ENCODE results near the gene WDR86.

Gene WDR86

DNA sequence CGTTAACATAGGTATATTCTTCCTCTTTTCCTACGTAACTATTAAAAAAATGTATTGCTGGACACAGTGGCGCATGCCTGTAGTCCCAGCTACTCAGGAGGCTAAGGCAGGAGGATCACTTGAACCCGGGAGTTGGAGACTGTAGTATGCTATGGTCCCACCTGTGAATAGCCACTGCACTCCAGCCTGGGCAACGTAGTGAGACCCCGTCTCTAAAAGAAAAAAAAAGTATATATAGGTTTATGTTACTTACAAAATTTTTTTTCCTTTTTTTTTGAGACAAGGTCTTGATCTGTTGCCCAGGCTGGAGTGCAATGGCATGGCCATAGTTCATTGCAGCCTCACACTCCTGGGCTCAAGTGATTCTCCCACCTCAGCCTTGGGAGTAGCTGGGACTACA, 62.6 kb downstream of the WDR86 start:
- no peak for DNase-seq (ENCODE audit: low read depth in 3 of 3)

DNA sequence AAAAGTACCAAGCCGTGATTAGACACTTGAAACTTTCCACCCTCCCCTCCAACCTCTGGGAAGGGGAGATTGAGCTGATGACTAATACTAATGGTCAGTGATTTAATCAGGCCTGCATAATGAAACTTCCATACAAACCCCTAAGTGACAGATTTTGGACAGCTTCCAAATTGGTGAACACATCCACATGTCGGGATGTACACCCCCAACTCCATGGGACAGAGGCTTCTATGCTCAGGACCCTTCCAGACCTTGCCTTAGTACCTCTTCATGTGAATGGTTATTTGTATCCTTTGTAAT, 63.4 kb downstream of the WDR86 start:
- no peak for DNase-seq (ENCODE audit: low read depth in 3 of 3)

DNA sequence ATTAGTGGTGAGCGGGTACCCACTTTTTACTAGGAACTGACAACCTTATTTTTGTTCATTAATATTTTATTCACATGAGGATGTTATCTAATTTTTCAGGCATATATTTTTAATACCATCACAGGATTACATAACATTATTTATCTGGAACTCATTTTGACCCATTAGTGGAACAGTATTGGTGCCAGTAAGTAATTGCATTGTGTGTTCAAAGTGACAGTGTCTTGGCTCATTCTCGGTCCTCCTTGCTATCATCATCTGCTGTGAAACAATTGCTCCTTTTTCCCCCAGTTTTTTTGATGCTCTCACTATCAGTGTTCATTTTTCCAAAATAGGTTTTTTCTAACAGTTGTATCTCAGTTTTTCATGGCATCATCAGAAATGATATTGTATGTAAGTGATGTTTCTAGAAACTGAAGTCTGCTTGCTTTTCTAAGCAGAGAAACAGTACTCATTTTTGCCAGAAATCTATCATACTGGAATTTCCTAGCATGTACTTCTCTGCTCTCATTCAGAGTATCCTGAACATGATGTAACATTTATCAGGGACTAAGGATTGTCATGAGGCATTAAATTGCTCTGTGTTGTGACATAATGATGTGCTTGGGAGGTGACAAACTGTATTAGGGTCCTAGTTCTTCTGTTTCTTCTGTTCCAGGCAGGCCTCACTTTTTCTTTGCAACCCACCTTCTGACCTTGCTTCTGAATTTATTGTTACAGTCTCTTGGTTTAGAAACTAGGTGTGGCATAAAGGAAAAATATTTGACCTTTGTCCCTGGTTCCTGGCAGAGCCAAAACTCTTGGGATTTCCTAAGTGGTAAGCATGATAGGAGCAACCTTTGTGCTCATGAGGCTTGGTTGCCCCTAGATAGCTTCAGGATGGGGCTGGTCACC, 64.0 kb downstream of the WDR86 start:
- DNase-seq (ENCODE audit: low read depth in 3 of 3) = no peak

DNA sequence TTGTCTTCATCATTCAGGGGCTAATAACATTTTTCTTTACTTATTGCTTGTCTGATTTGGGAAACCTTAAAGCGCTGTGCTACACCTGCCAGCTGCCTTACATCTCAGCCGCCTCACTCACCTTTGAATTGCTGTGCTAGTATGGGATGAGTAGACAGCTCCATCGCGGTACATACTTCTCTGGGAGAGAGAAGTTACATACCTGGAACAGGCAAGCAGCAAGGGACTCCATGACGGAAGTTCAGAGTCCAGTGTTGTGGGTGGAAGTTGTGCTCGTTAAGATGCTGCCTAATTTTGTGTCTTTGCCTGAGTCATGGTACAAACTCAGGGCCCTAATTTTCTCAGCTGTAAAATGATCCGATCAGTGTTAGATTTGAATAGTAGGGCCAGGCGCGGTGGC, 66.3 kb downstream of the WDR86 start:
- DNase-seq (ENCODE audit: low read depth in 3 of 3) = no peak

DNA sequence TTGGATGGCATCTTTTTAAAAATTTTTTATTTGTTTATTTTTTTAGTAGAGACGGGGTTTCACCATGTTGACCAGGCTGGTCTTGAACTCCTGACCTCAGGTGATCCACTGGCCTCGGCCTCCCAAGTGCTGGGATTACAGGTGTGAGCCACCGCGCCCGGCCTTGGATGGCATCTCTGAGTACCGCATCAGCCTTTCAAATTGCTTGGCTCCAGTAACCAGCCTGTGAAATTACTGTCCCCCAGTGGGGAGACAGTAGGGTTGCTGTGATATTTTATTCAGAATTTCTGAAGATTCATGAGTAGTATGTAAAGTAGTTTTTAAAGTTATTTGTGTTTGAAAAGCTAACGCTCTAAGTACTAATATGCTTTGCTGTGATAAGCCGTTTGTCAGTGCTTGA, 67.0 kb downstream of the WDR86 start:
- DNase-seq (ENCODE audit: low read depth in 3 of 3) = no peak

DNA sequence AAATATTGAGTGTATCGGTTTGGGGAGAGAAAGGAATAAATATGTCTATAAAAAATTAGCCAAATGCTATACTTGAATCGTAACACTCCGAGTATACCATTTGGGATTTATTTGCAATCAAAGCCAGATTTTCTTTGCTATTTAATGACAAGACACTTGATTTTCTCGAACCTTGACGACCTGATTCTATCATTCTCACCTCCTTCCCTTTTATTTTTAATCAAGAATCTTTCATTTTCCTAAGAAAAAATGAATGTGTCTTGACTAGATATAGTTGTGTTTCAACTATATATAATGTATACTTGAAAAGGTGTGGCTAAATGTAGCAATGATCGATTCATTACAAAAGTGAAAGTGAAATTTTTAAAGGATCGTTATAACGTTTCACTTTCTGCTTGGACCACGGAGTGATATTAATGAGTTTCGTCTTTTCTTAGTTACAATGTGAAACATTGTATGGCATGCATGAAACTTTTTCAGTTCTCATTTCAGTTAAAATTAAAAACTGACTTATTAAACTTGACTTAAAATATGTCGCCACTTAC, 67.7 kb downstream of the WDR86 start:
- no peak for DNase-seq (ENCODE audit: low read depth in 3 of 3)

DNA sequence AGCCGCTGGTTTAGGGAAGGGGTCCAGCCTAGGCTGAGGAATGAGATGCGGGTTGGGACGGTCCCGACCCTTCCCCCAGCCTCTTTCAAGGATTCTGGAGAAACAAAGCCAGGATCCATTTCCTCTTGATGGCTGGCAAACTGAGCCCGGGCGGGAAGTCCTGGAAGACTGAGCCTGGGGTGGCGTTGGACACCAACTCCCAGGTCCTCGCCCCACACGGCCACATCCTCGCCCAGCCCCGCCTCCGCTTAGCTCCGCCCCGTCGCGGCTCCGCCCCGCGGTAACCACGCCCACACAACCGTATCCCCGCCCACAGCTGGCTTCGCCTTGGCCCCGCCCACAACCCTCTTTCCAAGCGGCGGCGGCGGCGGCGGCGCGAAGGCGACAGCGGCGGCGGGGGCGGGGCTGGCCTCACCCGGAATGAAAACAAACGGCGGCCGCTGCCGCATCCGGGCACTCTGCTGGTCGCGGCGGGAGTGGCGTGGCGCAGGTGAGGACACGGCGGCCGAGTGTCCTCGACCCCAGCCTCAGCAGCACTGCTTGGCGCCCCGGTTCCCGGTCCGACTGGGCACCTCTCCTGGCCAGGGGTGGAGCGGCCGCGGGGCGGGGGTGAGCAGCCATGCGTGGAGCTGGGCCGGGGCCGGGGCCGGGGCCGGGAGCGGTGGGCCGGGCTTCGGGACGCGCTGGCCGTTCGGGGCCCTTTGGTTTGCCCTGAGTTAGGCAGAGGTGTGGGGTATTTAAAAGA, 68.3 kb downstream of the WDR86 start, which contains the start of gene NUB1:
Gene NUB1 (plus strand): TSS at position 456 of the 745 bp plus-strand sequence. CDS start 3,538 bp downstream, outside the sequence.
- DNase-seq (ENCODE audit: low read depth in 3 of 3) = peak; percentile 84 to 86 (median 86)

DNA sequence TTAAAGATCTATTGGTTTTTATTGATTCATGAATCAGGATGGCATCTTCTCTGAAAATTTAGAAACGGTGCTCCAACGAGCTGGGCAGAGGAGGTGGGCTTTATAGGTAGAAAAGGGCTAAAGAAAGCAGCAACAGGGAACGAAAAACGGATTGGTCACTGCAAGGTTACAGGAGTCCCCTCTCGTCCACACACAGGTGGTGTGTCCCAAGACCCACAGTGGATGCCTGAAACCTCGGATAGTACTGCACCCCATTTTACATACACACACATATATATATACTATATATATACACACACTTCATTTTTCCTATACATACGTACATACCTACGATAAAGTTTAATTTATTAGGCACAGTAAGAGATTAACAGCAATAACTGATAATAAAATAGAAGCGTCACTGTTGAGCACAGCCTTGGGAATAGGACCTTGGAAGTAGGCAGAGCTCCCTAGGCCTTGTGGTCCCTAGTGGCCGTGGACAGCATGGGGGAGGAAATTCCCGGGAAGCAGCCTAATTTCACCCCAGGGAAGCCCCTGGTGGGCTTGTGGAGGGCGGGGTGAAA, 69.0 kb downstream of the WDR86 start:
- no peak for DNase-seq (ENCODE audit: low read depth in 3 of 3)

DNA sequence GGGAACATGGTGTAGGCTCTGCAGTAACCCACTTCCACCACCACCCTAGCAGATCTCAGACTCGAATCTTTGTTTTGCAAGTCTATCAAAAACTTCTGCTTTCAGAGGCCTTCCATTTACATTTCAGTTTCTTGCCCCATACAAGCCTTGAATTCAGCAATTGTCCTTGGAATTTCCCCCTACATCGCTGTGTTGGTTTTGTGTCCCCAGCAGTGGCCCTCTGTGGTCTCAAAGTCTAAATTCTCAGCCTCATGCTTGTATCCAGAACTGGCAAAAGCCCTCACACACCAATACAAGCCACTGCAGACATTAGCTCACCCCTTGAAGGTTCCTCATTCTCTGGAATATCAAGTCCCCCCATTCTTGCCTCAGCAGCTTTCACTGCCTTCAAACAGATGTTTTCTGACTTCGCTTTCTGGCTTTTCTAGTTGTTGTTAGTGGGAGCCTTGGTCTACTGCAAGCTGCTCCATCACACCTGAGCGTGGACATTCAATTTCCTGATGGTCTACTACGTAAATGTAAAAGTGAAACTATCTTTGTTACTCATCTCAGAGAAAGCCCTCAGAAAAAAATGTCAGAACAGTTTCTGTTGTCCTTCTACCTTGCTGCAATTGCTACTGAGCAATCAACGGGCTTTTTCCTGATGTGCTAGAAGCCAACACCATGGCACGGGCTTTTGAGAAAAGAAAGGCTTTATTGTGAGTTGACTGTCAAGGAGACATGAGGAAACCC, 70.0 kb downstream of the WDR86 start:
- DNase-seq (ENCODE audit: low read depth in 3 of 3) = no peak

DNA sequence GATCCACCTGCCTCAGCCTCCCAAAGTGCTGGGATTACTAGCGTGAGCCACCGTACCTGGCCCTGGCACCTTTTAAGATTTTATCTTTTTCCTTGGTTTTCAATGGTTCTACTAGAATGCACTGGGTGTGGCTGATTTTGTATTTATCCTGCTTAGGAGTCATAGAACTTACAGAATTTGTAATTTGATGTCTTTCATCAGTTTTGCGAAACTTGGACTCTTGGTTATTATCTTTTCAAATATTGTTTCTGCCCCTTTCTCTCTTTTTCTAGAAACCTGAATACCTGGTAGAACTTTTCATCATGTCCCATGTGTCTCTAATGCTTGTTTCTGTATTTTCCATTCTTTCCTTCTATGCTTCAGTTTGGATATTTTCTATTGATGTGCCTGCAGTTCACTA, 71.0 kb downstream of the WDR86 start:
- DNase-seq (ENCODE audit: low read depth in 3 of 3) = no peak

DNA sequence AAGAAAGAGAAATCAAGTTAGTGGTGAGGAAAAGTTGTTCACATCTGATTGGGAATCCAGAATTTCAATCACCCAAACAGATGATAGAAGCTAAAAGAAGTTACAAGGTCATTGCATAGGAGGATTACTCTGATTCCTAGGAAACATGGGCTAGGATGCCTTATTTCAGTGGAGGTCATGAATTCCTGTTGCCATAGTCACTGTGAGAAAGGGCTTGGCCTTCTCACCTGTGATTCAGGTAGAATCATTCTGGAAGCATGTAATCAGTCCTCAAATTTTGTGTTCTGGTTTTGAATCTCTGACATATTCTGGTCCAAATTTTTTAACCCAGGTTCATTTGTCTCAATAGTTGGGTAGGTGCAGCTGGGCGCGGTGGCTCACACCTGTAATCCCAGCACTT, 72.5 kb downstream of the WDR86 start:
- DNase-seq (ENCODE audit: low read depth in 3 of 3) = no peak

DNA sequence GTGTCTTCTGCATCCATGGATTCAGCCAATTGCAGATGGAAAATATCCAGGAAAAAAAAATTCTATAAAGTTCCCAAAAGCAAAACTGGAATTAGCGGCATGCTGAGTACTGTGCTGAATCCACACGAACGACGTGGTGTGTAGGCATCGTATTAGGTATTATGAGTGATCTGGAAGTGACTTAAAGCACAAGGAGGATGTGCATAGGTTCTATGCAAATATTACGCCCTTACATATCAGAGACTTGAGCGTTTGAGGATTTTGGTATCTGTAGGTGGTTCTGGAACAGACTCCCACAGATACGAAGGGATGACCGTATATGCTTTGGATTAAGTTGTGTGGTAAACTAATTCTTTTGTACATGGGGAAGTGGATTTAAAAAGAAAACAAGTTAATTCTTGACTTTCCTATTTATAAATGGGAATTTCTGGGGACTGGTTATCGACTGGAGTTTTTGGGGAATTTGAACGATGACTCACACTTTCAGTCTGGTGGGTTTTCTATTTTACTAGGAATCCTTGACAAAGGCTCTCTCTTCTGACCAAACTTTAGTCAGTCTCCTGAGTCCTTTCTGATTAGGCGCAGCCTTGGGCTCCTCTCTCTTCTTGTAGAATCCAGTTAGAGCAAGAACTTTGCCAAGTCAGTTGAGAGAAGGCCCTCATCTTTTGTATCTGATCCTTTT, 73.7 kb downstream of the WDR86 start:
- no peak for DNase-seq (ENCODE audit: low read depth in 3 of 3)

DNA sequence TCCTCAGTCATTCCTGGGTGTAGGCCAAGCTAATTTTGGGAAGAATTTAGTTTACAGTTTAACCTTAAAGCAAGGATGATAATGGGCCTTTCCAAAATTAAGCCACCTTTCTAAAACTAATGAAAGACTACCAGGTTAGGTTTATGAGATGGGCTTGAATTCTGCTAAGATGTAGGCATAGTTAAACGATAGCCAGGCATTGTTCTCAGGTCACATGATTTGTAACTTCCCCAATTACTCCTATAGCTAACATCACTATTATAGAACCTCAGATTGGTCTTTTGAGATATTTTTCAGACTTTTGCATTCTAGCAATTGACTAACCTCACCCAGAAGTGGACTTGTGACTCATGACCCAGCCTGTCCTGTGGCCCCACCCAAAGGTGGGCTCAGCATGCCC, 75.2 kb downstream of the WDR86 start:
- no peak for DNase-seq (ENCODE audit: low read depth in 3 of 3)
